ENCODE results near the gene WNT3.

- TF ChIP-seq EP300 (IDR thresholded peaks at IDR 0.05) (no peak), CTCF (IDR thresholded peaks at IDR 0.05) (no peak), HDAC2 (IDR thresholded peaks at IDR 0.05) (no peak), CEBPB (IDR thresholded peaks at IDR 0.05) (no peak), POLR2A (IDR thresholded peaks at IDR 0.05; ENCODE audit: low read length) (no peak), MYC (IDR thresholded peaks at IDR 0.05; ENCODE audit: borderline replicate concordance, low read length) (no peak), RAD21 (conservative IDR thresholded peaks at IDR 0.05 in 1 of 2, IDR thresholded peaks at IDR 0.05 in 1 of 2) (no peak)
Observed at GRCh38 chr17:46817901-46818209, 637 bp downstream of the WNT3 start.

Data from A549 (cell line).